HG02970 (cell line): ENCODE results near the gene IP6K1.

Source experiments
- ATAC-seq: cut with Tn5 transposase; IDR thresholded peaks from one replicate; pipeline ENCODE4 v1.9.1; 2021; ENCODE audit warnings: mild to moderate bottlenecking, moderate library complexity, moderate number of reproducible peaks; ENCODE audit not compliant: unreplicated experiment, low FRiP score

The IP6K1 gene

DNA sequence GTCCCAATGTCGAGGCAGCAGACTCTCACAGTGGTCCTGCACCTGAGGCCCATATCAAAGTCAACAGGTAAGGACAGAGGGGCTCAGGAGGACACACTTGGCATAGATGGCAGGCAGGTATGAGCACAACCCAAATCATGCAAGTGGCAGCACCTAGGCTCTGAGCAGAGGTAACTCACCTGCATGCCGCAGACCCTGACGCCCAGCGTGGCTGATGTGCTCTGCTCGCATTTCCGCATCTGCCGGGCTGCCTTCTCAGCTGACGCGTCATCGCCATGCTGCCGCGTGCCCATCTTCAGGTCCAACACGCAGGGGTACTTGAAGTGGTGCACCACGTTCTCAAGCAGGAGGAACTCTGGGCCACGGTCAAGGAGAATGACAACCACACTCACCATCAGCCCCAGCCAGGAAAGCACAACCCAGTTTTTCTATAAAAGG lies 58.4 kb downstream of the IP6K1 start:
- ATAC-seq, result no peak

DNA sequence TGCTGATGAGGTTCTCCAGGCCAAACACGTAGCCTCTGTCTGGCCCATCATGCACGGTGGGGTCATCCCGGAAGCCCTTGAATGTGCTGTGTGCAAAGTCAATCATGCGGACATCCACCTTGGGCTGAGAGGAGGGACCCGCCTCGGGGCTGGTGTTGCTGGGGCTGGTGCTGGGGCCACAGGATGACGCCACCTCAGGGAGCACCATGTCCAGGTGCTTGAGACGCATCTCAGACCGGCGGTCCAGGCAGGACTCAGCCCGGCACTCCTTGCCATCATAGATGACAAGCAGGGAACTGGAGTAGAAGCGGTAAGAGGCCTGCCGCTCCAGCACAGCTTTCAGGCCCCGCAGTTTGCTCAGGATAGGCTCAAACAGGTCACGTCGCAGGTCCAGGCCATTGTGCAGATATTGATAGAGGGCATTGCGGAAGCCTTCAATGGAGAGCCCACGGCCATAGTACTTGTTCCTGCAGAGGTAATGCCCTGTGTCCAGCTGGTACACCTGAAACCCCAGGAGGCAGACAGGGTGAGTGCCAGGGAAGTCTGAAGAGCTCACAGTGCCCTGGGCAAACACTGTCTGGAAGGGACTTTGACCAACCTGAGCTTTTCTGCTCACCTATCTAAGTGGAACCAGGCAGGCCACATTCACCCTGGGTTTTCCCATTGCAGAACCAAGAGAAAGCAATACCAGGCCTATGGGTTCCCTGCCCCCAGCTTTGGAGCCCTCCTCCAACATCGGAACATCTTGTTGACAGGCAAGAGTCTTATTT lies 59.0 kb downstream of the IP6K1 start:
- ATAC-seq, result no peak

DNA sequence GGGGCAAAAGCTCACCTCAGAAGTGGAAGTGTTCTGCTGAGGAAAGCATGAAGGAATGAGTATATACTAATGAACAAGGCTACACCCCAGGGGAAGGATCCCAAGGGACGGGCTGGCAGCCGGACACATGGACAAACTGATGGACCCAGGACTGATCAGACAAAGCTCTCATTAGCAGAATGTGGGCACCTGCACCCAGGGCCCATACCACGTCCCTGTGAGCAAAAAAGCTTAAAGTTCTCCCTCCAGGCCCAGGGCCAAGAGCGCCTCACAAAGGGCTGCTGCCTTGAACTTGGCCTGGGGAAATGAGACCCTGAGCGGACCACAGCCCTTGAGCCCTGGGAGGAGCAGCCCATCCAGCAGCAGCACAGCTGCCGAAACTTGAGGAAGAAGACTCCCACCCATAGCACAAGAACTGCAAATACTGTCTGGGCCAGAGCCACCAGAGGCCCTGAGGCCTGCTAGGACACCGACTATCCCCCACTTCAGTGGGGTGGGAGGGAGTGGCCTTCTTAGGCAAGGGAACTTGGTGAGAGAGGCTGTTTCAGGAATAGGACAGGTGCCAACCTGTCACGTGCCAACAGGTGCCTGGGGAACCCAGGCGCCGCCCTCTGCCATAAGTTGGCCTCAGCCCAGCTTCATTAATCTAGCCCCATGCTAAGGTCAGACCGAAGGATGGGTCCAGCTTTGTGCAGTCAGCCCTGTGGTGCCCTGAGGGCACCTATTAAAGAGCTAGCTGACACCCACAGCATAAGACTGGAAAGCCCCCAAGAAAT lies 60.2 kb downstream of the IP6K1 start:
- ATAC-seq, result no peak

GRCh38 chr3:49724586-49724985 lies 61.8 kb downstream of the IP6K1 start:
- no peak for ATAC-seq

- peak; percentile 76 for ATAC-seq
Measured at GRCh38 chr3:49723628-49724551, 62.5 kb downstream of the IP6K1 start, which contains the start of gene GMPPB. Gene GMPPB (minus strand): TSS chr3:49723951. CDS start chr3:49723726, 225 bp downstream.

- no peak for ATAC-seq
Measured at GRCh38 chr3:49723296-49723627, 63.1 kb downstream of the IP6K1 start.

- no peak for ATAC-seq
Measured at GRCh38 chr3:49722896-49723295, 63.4 kb downstream of the IP6K1 start.

DNA sequence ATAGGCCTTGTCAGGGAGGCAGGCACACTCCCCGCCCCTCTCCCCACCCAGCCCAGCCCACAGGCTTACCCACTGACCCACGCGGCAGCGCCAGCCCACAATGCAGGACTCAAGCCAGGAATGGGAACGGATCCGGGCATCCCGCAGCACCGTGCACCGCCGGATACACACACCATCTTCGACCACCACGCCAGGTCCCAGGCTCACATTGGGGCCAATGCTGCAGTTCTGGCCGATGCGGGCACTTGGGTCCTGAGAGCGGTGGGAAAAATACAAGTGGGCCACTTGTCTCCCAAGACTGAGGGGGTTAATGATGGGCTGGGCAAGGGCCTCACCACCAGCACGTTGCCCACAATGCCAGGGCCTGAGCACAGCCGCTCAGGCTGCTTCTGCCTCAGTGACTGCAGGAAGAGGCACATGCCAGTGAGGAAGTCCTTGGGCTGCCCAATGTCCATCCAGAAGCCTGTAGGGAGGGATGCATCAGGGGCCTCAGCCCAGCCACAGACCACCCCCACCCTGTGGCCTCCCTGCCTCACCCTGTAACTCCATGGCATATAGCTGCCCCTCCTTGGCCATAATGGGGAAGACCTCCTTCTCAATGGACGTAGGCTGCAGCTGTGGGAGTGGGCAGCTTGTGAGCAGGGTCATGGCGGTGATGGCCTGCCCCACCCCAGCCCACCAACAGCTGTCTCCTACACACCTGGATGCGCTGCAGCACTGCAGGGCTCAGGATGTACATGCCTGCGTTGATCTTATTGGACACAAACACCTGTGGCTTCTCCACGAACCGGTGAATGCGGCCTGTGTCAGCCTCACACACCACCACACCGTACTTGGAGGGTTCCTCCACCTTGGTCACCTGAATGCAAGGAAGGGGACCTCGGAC lies 64.2 kb downstream of the IP6K1 start:
- ATAC-seq, result no peak

- no peak for ATAC-seq
Measured at GRCh38 chr3:49721596-49721895, 64.8 kb downstream of the IP6K1 start.

- no peak for ATAC-seq
Measured at GRCh38 chr3:49720855-49721595, 65.3 kb downstream of the IP6K1 start.

DNA sequence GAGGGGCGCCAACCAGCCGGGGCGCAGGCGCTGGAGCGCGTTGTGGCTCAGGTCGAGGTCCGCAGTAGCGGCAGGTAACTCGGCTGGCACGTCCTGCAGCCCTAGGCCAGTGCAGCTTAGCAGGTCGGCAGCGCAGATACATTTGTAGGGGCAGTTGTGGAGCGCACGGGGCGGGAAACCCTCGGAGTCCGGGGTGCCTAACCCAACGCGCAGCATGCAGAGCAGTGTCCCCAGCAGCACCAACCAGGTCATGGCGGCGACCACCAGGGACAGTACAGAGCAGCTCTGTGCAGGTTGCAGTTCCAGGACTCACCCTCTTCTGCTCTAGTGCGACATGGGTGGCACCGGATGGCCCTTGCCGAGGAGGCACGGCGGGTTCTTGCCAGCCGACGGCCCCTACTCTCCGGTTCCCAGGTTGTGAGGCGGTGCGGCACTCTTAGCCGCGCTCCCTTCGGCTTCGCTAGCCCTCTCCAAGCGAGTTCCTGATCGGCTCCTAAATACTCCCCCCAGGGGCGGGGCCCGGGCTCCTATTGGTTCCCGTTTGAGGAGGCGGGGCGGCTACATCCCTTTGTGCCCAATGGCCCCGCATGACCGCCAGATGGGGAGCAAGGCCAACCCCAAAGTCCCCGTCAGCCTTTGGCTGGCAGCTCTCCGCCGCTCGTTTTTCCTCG lies 67.0 kb downstream of the IP6K1 start, which contains the start of gene AMIGO3:
Gene AMIGO3, minus strand, starts transcription at position 471 of the 671 bp plus-strand sequence. Its CDS starts 219 bp downstream, at position 252.
- peak; percentile 39 for ATAC-seq

GRCh38 chr3:49718858-49719213 lies 67.5 kb downstream of the IP6K1 start:
- no peak for ATAC-seq

- ATAC-seq, result no peak
Measured at GRCh38 chr3:49717959-49718857, 68.1 kb downstream of the IP6K1 start.

DNA sequence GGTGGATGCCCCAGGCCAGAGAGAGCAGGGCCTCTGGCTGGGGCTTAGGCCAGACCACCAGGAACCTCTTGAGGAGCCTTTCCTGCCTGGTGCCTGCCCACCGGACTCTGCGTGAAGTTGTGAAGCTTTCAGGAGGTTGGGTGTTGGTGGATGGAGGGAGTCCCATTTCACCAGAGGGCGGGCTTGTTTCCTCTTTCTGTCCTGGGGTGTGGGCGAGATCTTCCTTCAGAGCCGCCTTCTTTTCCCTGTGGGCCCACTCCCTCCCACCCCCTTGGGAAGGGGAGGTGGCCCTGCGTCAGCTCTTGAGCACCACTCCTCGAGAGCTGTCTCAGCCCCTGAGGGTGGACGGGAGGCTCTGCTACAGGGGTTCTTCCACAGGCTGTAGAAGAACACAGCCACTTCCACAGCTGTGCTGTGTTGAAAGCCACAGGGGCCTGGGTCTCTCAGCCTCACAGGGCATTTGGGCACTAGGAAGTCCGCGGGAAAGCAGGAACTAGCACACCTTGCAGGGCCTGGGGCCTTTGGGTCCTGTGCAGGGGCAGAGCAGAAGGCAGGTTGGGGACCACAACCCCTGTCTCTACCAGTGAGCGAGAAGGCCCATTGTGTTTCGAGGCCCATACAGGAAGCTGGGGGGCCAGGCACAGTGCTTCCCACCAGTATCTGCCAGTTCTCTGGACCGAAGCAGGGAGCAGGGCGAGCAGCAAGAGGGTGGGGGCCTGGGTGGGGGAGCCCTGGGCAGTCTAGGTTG lies 69.0 kb downstream of the IP6K1 start:
- ATAC-seq, result no peak

DNA sequence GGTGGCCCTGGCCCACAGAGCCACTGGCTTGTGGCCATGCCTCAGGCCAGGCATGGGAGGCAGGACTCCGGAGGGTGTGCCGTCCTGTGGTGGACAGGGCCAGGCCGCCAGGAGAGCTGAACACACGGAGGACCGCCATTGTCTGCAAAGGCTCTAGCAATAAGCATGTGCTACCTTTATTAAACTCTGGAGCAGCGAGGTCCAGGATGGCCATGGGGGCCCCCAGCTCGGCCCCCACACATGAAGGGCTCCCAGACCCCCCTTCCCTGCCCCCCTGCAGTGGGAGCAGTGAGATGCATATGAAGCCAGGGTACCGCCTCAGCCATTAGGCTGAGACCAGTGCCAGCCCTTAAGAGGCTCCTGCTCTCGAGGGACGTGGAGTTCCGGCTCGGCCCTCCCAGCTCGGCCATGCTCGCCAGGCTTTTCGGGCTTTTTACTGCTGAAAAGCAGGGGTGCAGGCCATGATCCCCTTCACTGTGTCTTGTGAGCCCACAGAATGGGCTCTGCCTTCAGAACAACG lies 69.6 kb downstream of the IP6K1 start:
- no peak for ATAC-seq

DNA sequence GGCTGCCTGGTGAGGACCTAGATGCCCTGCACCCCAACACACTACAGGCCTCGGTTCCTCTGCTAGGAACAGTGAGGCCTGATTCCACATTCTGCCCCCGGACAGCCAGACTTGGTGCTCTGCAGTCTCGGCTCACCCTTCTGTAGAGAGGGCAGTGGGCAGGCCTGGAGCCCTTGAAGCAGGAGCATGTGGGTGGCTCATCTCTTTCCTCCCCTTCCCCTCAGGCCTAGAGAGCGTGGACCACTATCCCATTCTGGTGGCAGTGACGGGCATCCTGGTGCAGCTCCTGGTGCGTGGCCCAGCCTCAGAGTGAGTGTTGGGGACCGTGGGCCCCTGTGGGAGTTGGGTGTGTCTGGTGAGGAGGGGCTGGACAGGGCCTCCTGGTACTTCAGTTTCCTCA lies 70.2 kb downstream of the IP6K1 start:
- no peak for ATAC-seq

DNA sequence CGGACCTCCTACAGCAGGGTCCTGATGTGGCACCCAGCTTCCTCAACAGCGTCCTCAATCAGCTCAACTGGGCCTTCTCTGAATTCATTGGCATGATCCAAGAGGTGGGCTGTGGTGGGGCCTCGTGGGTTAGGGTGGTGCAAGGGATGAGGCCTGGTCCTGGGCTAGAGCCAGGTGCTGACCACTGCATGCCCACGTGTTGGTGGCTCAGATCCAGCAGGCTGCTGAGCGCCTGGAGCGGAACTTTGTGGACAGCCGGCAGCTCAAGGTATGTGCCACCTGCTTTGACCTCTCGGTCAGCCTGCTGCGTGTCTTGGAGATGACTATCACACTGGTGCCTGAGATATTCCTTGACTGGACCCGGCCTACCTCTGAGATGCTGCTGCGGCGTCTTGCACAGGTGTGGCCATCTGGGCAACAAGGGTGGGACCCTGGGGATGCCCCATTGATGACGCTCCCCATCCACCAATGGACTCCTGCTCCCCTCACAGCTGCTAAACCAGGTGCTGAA lies 70.7 kb downstream of the IP6K1 start:
- no peak for ATAC-seq
